Esophagus squamous epithelium (tissue), 5 donors: Measurements from ENCODE around the gene LAMB3. TPM values are rescaled to one million over a fixed set of nuclear protein-coding genes. Genes with fewer than 3 reads are reported as not detected.

Experiments used
- DNase-seq: peaks from one replicate; lab custom pipeline; 2025; lab: John Stamatoyannopoulos, UW
- H3K27ac ChIP-seq, 4 donors: fragments of 200-600 bp; sonication (generic); one replicate each; pipeline ENCODE4 v1.5.1; 2016 to 2019; ENCODE audit warnings: mild to moderate bottlenecking in 1 of 4
- H3K27me3 ChIP-seq, 4 donors: fragments of 200-600 bp; sonication (generic); 1 replicate in 3 of 4; 2 replicates in 1 of 4; pipeline versions ENCODE4 v1.5.1 to v1.6.0; 2017 to 2021; ENCODE audit warnings: antibody characterized with exemption in 1 of 4
- H3K36me3 ChIP-seq, 3 donors: fragments of 200-600 bp; sonication (generic); one replicate each; pipeline ENCODE4 v1.5.1; 2016 to 2019
- H3K4me1 ChIP-seq, 3 donors: fragments of 200-600 bp; sonication (generic); one replicate each; pipeline ENCODE4 v1.5.1; 2017 to 2019
- H3K4me3 ChIP-seq, 4 donors: fragments of 200-600 bp; sonication (generic); 1 replicate in 3 of 4; 2 replicates in 1 of 4; pipeline ENCODE4 v1.5.1; 2016 to 2019; ENCODE audit warnings: mild to moderate bottlenecking in 2 of 4, moderate library complexity in 1 of 4
- H3K9me3 ChIP-seq, 3 donors: fragments of 200-600 bp; sonication (generic); one replicate each; pipeline ENCODE4 v1.5.1; 2016 to 2019
- CTCF ChIP-seq, 6 experiments: fragments of 450-650 bp in 4 of 6; fragments of 200-600 bp in 2 of 6; sonication (generic) in 2 of 6; IDR thresholded peaks; one replicate each; pipeline ENCODE4 v1.5.1; 2016 to 2019; ENCODE audit warnings: antibody characterized with exemption in 6 of 6, mild to moderate bottlenecking in 4 of 6, moderate library complexity in 4 of 6
- POLR2A ChIP-seq, 4 donors: fragments of 450-650 bp; IDR thresholded peaks; one replicate each; pipeline ENCODE4 v1.6.1; 2017; ENCODE audit warnings: antibody characterized with exemption in 4 of 4, mild to moderate bottlenecking in 4 of 4, moderate library complexity in 3 of 4
- WGBS, 2 donors: methylation state at CpG; one replicate each; pipeline ENCODE4 v1.1.5; 2018; 5-methylcytosine and 5-hydroxymethylcytosine counted together
- intact Hi-C: fragments of 100-400 bp; cut with DNase I; formaldehyde crosslinking; loops from one replicate; pipeline ENCODE4 v1.15.0; 2022
- total RNA-seq, 4 donors: library from RNA; depleted of rRNA; stranded (reverse); fragments of >200 nt; gene quantifications; one replicate each; pipeline ENCODE4 v1.1.0, GENCODE V29; 2016
- donor health status: DM: yes; HTN: yes; CAD: no.

The LAMB3 gene
- total RNA-seq, 4 donors from 2014 or later = 65.4 to 121 (median 113) TPM

GRCh38 chr1:209629621-209630382, 22.4 kb downstream of the LAMB3 start:
- Histone ChIP-seq H3K4me1 (peaks cover 17 to 72% (median 39%) of the 10 kb centered on the region in 3 donors), H3K27ac (peak overlapping the region; percentile 24 to 69 (median 55)), H3K27me3 (no peaks in the 10 kb centered on the region), H3K4me3 (no peak overlapping the region), H3K36me3 (peaks cover 0 to 43% (median 0%) of the 10 kb centered on the region in 3 donors), H3K9me3 (no peaks in the 10 kb centered on the region)
- TF ChIP-seq POLR2A (IDR thresholded peaks at IDR 0.05) (no peak), CTCF (IDR thresholded peaks at IDR 0.05) (no peak)
- no peak for DNase-seq
- 100% methylated on average over 1 of the region's 11 CpGs; no CpG with 5 or more reads in 1 of the 2 donors for WGBS, 2 donors
- intact Hi-C loops = loop anchor here (10.0 kb wide), 1 partner anchor 55 kb away; no protein-coding TSS in a partner anchor

DNA sequence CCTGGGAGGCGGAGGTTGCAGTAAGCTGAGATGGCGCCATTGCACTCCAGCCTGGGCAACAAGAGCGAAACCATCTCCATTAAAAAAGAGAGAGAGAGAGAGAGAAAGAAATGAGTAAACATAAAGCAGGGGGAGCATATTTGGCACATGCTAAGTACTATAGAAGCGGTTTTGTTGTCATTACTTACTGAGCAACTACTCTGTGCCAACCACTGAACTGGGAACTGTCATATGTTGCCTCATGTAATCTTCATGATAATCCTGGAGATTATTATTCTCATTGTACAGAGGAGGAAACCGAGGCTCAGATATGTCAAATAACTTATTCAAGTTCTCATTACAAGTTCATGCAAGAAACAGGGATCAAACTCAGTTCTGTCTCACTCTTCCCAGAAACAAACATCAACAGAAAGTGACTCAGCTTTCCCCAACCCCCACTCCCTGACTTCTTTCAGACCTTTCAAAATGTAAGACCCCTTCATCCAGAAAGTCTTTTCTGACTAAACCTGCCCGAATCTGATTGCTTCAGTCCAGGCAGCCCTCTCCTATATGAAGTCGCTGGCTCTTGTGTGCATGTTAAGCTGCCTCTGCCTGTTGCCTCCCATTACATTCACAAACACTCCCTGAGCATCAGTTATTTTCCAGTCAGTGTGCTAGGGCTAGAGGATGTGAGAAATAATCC, 23.5 kb downstream of the LAMB3 start:
- intact Hi-C loops = loop anchor here (10.0 kb wide), 1 partner anchor 54 kb away; no protein-coding TSS in a partner anchor
- H3K27ac ChIP-seq = peak overlapping the region; percentile 39 to 69 (median 55)
- no peak for DNase-seq
- no peak for TF ChIP-seq CTCF (IDR thresholded peaks at IDR 0.05)
- no peak for TF ChIP-seq POLR2A (IDR thresholded peaks at IDR 0.05)
- H3K4me1 ChIP-seq = peaks cover 17 to 72% (median 39%) of the 10 kb centered on the region in 3 donors
- H3K4me3 ChIP-seq = no peak overlapping the region
- H3K27me3 ChIP-seq = peaks cover 0 to 2% (median 0%) of the 10 kb centered on the region in 4 donors
- H3K36me3 ChIP-seq = peaks cover 0 to 40% (median 0%) of the 10 kb centered on the region in 3 donors
- 34 to 48% methylated on average over 7 of the region's 7 CpGs for WGBS, 2 donors
- no peaks in the 10 kb centered on the region for H3K9me3 ChIP-seq

GRCh38 chr1:209627732-209628196, 24.5 kb downstream of the LAMB3 start:
- Histone ChIP-seq H3K27me3 (peaks cover 0 to 6% (median 0%) of the 10 kb centered on the region in 4 donors), H3K27ac (peak overlapping the region in 2 of 4 donors; percentile 39 to 67), H3K36me3 (peaks cover 0 to 49% (median 4%) of the 10 kb centered on the region in 3 donors), H3K4me1 (peaks cover 17 to 75% (median 39%) of the 10 kb centered on the region in 3 donors), H3K4me3 (no peak overlapping the region), H3K9me3 (no peaks in the 10 kb centered on the region)
- WGBS, 2 donors = 44 to 55% methylated on average over 6 to 11 of the region's 16 CpGs
- intact Hi-C loops = loop anchor here (10.0 kb wide), 1 partner anchor 53 kb away; no protein-coding TSS in a partner anchor
- DNase-seq = no peak
- TF ChIP-seq CTCF (IDR thresholded peaks at IDR 0.05) = peak; percentile 79 to 96 (median 90)
- TF ChIP-seq POLR2A (IDR thresholded peaks at IDR 0.05) = no peak

- no peak for DNase-seq
- Histone ChIP-seq H3K27me3 (peaks cover 0 to 6% (median 0%) of the 10 kb centered on the region in 4 donors), H3K4me3 (no peak overlapping the region), H3K9me3 (no peaks in the 10 kb centered on the region), H3K4me1 (peaks cover 17 to 80% (median 43%) of the 10 kb centered on the region in 3 donors), H3K36me3 (peaks cover 0 to 55% (median 4%) of the 10 kb centered on the region in 3 donors), H3K27ac (no peak overlapping the region)
- TF ChIP-seq CTCF (IDR thresholded peaks at IDR 0.05) (no peak), POLR2A (IDR thresholded peaks at IDR 0.05) (no peak)
- intact Hi-C loops = loop anchor here (10.0 kb wide), 1 partner anchor 52 kb away; no protein-coding TSS in a partner anchor
- WGBS, 2 donors = 63 to 71% methylated on average over 4 to 8 of the region's 16 CpGs
Measured at GRCh38 chr1:209627027-209627731, 25.0 kb downstream of the LAMB3 start.
